ENCODE results near the gene HES1. TPM values are rescaled to one million over a fixed set of nuclear protein-coding genes. Genes with fewer than 3 reads are reported as not detected.
"Not testable (repeated sequence)": the region's sequence is repeated elsewhere in the genome, so short reads cannot be mapped to it uniquely, and the experiment has no call there.

HES1 gene
- total RNA-seq, 4 donors from 2014 or later = 9.6 to 31.5 (median 15.4) TPM

DNA sequence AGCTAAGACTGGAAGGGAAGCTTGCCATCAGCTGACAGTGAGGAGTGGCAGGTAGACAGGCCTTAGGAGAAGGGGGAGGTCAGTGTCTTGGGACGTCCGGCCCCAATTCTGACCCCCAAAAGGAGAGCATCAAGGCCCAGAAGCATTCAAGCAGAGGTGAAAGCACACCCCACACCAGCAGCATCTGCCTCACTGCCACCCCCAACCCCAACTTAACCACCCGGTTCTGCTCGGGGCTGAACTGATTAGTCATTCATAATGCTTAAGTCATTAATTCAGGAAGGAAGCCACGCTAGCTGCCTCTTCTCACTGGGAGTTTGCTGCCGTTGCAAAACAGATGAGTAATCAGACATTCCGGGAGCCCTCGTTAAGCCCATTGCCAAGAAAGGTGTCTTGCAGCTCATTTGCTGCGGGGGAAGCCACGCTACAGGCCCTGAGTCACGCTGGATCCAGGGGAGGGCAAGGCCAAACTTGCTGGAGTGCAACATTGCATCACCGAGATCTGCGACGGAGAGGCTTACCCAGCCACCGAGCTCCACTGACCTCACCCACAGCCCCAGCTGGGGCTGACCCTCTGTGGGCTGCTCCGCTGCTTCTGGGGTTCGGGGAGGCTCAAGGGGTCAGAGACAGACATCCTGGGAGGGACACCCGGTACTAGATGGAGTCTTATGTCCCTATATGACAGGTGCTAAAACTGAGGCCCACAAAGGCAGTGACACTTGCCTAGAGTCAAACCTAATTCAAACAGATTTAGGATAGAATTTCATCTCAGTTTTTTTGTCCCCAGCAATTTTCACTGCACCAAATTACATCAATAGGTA lies 46.4 kb upstream of the HES1 start:
- Histone ChIP-seq H3K4me1 (peaks cover 0 to 35% (median 13%) of the 10 kb centered on the region in 3 donors), H3K27ac (peak overlapping the region in 3 of 4 donors; percentile 69 to 72 (median 71)), H3K9me3 (no peaks in the 10 kb centered on the region), H3K4me3 (no peak overlapping the region), H3K36me3 (no peaks in the 10 kb centered on the region), H3K27me3 (no peaks in the 10 kb centered on the region)
- no peak for TF ChIP-seq EP300 (IDR thresholded peaks at IDR 0.05)
- peak; percentile 98 for TF ChIP-seq POLR2AphosphoS5 (IDR thresholded peaks at IDR 0.05)
- TF ChIP-seq POLR2A (IDR thresholded peaks at IDR 0.05) = no peak
- TF ChIP-seq, protein P1, sequence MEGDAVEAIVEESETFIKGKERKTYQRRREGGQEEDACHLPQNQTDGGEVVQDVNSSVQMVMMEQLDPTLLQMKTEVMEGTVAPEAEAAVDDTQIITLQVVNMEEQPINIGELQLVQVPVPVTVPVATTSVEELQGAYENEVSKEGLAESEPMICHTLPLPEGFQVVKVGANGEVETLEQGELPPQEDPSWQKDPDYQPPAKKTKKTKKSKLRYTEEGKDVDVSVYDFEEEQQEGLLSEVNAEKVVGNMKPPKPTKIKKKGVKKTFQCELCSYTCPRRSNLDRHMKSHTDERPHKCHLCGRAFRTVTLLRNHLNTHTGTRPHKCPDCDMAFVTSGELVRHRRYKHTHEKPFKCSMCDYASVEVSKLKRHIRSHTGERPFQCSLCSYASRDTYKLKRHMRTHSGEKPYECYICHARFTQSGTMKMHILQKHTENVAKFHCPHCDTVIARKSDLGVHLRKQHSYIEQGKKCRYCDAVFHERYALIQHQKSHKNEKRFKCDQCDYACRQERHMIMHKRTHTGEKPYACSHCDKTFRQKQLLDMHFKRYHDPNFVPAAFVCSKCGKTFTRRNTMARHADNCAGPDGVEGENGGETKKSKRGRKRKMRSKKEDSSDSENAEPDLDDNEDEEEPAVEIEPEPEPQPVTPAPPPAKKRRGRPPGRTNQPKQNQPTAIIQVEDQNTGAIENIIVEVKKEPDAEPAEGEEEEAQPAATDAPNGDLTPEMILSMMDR (IDR thresholded peaks at IDR 0.05) = no peak
- 0 to 48% methylated on average over 3 to 5 of the region's 18 CpGs for WGBS, 2 donors (ENCODE audit: low coverage in 1 of 2)
- peak; percentile 96 for ATAC-seq

DNA sequence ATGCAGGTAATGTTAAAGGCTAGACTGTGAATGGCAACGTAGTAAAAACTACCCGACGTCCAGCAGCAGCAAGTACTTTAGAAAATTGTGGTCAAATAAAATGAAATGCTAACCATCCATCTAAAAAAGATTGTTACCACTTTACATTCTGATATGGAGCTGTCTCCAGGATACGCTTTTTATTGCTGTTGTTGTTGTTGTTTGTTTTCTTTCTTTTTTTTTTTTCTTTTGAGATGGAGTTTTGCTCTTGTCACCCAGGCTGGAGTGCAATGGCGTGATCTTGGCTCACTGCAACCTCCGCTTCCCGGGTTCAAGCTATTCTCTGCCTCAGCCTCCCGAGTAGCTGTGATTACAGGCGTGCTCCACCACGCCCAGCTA lies 45.8 kb upstream of the HES1 start:
- not testable (repeated sequence) for H3K9me3 ChIP-seq, H3K36me3 ChIP-seq, ATAC-seq, H3K27me3 ChIP-seq, H3K4me3 ChIP-seq
- Histone ChIP-seq H3K4me1 (peaks cover 0 to 35% (median 13%) of the 10 kb centered on the region in 3 donors), H3K27ac (peak overlapping the region in 3 of 4 donors; percentile 69 to 72 (median 71))
- 92 to 95% methylated on average over 7 to 10 of the region's 10 CpGs for WGBS, 2 donors (ENCODE audit: low coverage in 1 of 2)

DNA sequence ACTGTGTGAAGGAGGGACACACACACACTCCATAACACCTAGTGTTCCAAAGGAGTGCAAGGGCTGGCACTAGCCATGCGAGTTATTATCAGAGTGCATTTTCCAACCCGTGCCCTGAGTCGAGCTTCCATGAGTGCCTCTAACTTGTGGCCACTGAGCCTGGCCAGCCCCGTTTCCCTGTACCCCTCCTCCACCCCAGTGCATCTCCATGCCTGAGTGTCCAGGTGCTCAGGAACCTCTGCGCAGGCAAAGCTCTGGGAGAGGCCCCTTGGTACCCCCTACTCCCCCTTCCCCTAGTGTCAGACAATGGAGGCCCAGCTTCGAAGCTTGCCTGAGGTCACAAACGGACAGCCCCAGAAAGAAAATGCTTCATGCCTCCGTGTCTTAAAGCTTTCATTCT lies 45.2 kb upstream of the HES1 start:
- ATAC-seq = no peak
- no peaks in the 10 kb centered on the region for H3K36me3 ChIP-seq
- TF ChIP-seq, protein P1 (IDR thresholded peaks at IDR 0.05) = no peak
- TF ChIP-seq POLR2AphosphoS5 (IDR thresholded peaks at IDR 0.05) (no peak), POLR2A (IDR thresholded peaks at IDR 0.05) (no peak), EP300 (IDR thresholded peaks at IDR 0.05) (no peak)

DNA sequence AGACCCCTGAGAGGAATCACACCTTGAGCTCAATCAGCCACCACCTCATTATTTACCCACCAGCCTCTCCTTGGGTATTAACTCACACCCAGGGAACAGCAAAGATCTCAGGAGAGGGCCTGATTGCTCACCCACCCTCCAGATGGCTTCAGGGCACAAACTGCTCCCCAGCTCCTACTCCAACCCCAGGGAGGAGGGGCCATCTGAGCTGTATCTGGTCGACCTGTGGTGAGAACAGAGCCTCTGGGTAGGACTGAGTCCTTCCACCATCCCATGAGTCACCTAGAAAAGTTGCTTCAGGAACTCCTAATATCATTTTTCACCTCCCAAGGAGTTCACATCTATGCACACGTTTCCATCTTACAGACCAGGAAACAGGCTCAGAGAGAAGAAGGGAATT lies 44.8 kb upstream of the HES1 start:
- no peak for TF ChIP-seq EP300 (IDR thresholded peaks at IDR 0.05)
- TF ChIP-seq POLR2A (IDR thresholded peaks at IDR 0.05) = no peak
- TF ChIP-seq, protein P1 (IDR thresholded peaks at IDR 0.05) = no peak
- no peak for TF ChIP-seq POLR2AphosphoS5 (IDR thresholded peaks at IDR 0.05)
- H3K36me3 ChIP-seq = no peaks in the 10 kb centered on the region
- 10 to 83% methylated on average over 1 of the region's 2 CpGs for WGBS, 2 donors (ENCODE audit: low coverage in 1 of 2)
- H3K4me3 ChIP-seq = no peak overlapping the region
- no peak for ATAC-seq
- H3K27me3 ChIP-seq = no peaks in the 10 kb centered on the region
- H3K27ac ChIP-seq = no peak overlapping the region
- H3K9me3 ChIP-seq = no peaks in the 10 kb centered on the region
- peaks cover 0 to 32% (median 13%) of the 10 kb centered on the region in 3 donors for H3K4me1 ChIP-seq

More for the DNA sequence above, 45.2 kb upstream of the HES1 start:
- Histone ChIP-seq H3K9me3 (no peaks in the 10 kb centered on the region), H3K4me1 (peaks cover 0 to 35% (median 13%) of the 10 kb centered on the region in 3 donors), H3K27ac (no peak overlapping the region), H3K4me3 (no peak overlapping the region), H3K27me3 (no peaks in the 10 kb centered on the region)
- WGBS, 2 donors (ENCODE audit: low coverage in 1 of 2) = 93 to 97% methylated on average over 3 to 5 of the region's 8 CpGs

DNA sequence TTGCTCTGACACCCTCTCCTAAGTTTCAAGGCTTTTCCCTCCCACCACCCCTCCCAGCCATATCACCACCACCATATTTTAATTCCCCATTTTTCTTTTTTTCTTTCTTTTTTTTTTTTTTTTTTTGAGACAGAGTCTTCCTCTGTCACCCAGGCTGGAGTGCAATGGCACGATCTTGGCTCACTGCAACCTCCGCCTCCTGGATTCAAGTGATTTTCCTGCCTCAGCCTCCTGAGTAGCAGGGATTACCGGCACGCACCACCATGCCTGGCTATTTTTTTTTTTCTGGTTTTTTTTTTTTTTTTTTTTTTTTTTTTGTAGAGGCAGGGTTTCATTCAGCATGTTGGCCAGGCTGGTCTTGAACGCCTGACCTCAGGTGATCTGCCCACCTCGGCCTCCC lies 44.1 kb upstream of the HES1 start:
- ATAC-seq, H3K9me3 ChIP-seq, H3K36me3 ChIP-seq, H3K27ac ChIP-seq, H3K4me3 ChIP-seq, H3K27me3 ChIP-seq: not testable (repeated sequence)
- WGBS, 2 donors (ENCODE audit: low coverage in 1 of 2) = 100% methylated on average over 4 of the region's 6 CpGs; no CpG with 5 or more reads in 1 of the 2 donors
- peaks cover 0 to 25% (median 7%) of the 10 kb centered on the region in 3 donors for H3K4me1 ChIP-seq

DNA sequence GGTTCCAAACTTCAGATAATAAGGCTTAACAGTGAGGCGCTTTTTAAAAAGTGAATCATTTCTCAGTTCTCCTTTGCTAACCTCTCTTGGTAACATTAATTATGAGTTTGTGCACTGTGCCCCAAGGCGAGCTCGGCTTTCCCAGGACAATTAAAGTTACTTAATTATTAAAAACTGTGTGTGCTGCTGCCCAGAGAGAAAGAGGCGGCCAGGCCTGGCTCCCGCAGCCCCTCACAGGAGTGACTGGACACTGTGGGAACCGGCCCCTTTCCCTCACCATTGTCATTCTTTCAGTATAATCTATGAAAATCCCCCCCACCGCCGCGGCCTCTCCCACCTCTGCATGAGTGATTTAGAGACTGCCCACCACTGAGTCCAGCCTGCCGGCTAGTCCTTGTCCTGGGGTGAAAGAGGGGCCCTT lies 43.1 kb upstream of the HES1 start:
- H3K27ac ChIP-seq = no peak overlapping the region
- no peak for ATAC-seq
- no peaks in the 10 kb centered on the region for H3K36me3 ChIP-seq
- no peaks in the 10 kb centered on the region for H3K9me3 ChIP-seq
- 87 to 93% methylated on average over 5 to 9 of the region's 10 CpGs for WGBS, 2 donors (ENCODE audit: low coverage in 1 of 2)
- no peak overlapping the region for H3K4me3 ChIP-seq
- H3K4me1 ChIP-seq = peaks cover 0 to 19% (median 11%) of the 10 kb centered on the region in 3 donors
- H3K27me3 ChIP-seq = no peaks in the 10 kb centered on the region
- TF ChIP-seq POLR2A (IDR thresholded peaks at IDR 0.05) (no peak), EP300 (IDR thresholded peaks at IDR 0.05) (no peak), POLR2AphosphoS5 (IDR thresholded peaks at IDR 0.05) (no peak)
- TF ChIP-seq, protein P1 (IDR thresholded peaks at IDR 0.05) = no peak
